Jurkat, Clone E6-1 (cell line): Measurements from ENCODE around the gene EVC.
"Not testable (repeated sequence)": the region's sequence is repeated elsewhere in the genome, so short reads cannot be mapped to it uniquely, and the experiment has no call there.

ENCODE experiments used
- DNase-seq: peaks from one replicate; pipeline ENCODE4 v3.0.0-alpha.2; 2011; ENCODE audit warnings: low read depth, low spot score
- H3K4me3 ChIP-seq: 2 replicates; pipeline ENCODE4 v1.5.1; 2011; ENCODE audit warnings: mild to moderate bottlenecking, low read length, control low read depth, moderate library complexity

EVC gene

GRCh38 chr4:5824635-5825034, 113.6 kb downstream of the EVC start:
- peak; percentile 28 for DNase-seq
- no peak overlapping the region for H3K4me3 ChIP-seq

- no peak overlapping the region for H3K4me3 ChIP-seq
- DNase-seq = no peak
Measured at GRCh38 chr4:5825321-5826041, 114.5 kb downstream of the EVC start.

GRCh38 chr4:5826437-5827107, 115.6 kb downstream of the EVC start:
- no peak overlapping the region for H3K4me3 ChIP-seq

GRCh38 chr4:5827108-5828004, 116.4 kb downstream of the EVC start:
- no peak for DNase-seq
- H3K4me3 ChIP-seq = no peak overlapping the region

More at GRCh38 chr4:5826437-5827107, 115.6 kb downstream of the EVC start:
- no peak for DNase-seq

- no peak for DNase-seq
- H3K4me3 ChIP-seq = no peak overlapping the region
Measured at GRCh38 chr4:5828005-5828391, 117.0 kb downstream of the EVC start.

- no peak for DNase-seq
- no peak overlapping the region for H3K4me3 ChIP-seq
Measured at GRCh38 chr4:5836943-5837342, 125.9 kb downstream of the EVC start.

GRCh38 chr4:5837483-5837882, 126.5 kb downstream of the EVC start:
- H3K4me3 ChIP-seq, DNase-seq: not testable (repeated sequence)

- DNase-seq = no peak
- H3K4me3 ChIP-seq = no peak overlapping the region
Measured at GRCh38 chr4:5839332-5839731, 128.3 kb downstream of the EVC start.

GRCh38 chr4:5839751-5840674, 129.0 kb downstream of the EVC start:
- H3K4me3 ChIP-seq = no peak overlapping the region

GRCh38 chr4:5842456-5842855, 131.5 kb downstream of the EVC start:
- H3K4me3 ChIP-seq = no peak overlapping the region
- no peak for DNase-seq

More at GRCh38 chr4:5839751-5840674, 129.0 kb downstream of the EVC start:
- no peak for DNase-seq

- no peak for DNase-seq
Measured at GRCh38 chr4:5843573-5844530, 132.9 kb downstream of the EVC start.

GRCh38 chr4:5845035-5845905, 134.3 kb downstream of the EVC start:
- H3K4me3 ChIP-seq = no peak overlapping the region
- DNase-seq = no peak

More at GRCh38 chr4:5843573-5844530, 132.9 kb downstream of the EVC start:
- no peak overlapping the region for H3K4me3 ChIP-seq

GRCh38 chr4:5851637-5852301, 140.8 kb downstream of the EVC start:
- H3K4me3 ChIP-seq = no peak overlapping the region
- no peak for DNase-seq

- H3K4me3 ChIP-seq = no peak overlapping the region
- no peak for DNase-seq
Measured at GRCh38 chr4:5852523-5853202, 141.7 kb downstream of the EVC start.

- DNase-seq = no peak
- no peak overlapping the region for H3K4me3 ChIP-seq
Measured at GRCh38 chr4:5854929-5855328, 143.9 kb downstream of the EVC start.

- not testable (repeated sequence) for DNase-seq
Measured at GRCh38 chr4:5856362-5856761, 145.4 kb downstream of the EVC start.

More at GRCh38 chr4:5856362-5856761, 145.4 kb downstream of the EVC start:
- not testable (repeated sequence) for H3K4me3 ChIP-seq
